Astrocyte (in vitro differentiated cells and primary cell): ENCODE data around the gene ATG101. TPM values are rescaled to one million over a fixed set of nuclear protein-coding genes. Genes with fewer than 3 reads are reported as not detected.

Source experiments
- DNase-seq: peaks from one replicate; pipeline ENCODE4 v3.0.0-alpha.2; 2010; ENCODE audit warnings: low read depth
- FAIRE-seq: peaks from 2 replicates; lab custom pipeline; 2011; peaks lifted over from hg19 to GRCh38; lab: Jason Lieb, UNC
- H2AFZ ChIP-seq: 2 replicates; pipeline ENCODE4 v1.6.0; 2012; ENCODE audit warnings: low read depth, low read length, inconsistent platforms
- H3K27ac ChIP-seq: 2 replicates; pipeline ENCODE4 v1.5.1; 2011; ENCODE audit warnings: low read depth, low read length, inconsistent platforms
- H3K27me3 ChIP-seq: 2 replicates; pipeline ENCODE4 v1.6.0; 2011; ENCODE audit warnings: low read length, inconsistent platforms; ENCODE audit not compliant: insufficient read depth
- H3K36me3 ChIP-seq: 2 replicates; pipeline ENCODE4 v1.5.1; 2011; ENCODE audit warnings: low read length, inconsistent platforms; ENCODE audit not compliant: insufficient read depth
- H3K4me1 ChIP-seq: 2 replicates; pipeline ENCODE4 v1.5.1; 2011; ENCODE audit warnings: low read length, inconsistent platforms; ENCODE audit not compliant: insufficient read depth
- H3K4me2 ChIP-seq: 2 replicates; pipeline ENCODE4 v1.6.0; 2012; ENCODE audit warnings: low read length, inconsistent platforms
- H3K4me3 ChIP-seq: 2 replicates; pipeline ENCODE4 v1.5.1; 2011; ENCODE audit warnings: low read depth, mild to moderate bottlenecking, low read length, inconsistent platforms; ENCODE audit not compliant: insufficient read depth
- H3K79me2 ChIP-seq: 2 replicates; pipeline ENCODE4 v1.6.0; 2012; ENCODE audit warnings: mild to moderate bottlenecking, low read length, inconsistent platforms; ENCODE audit not compliant: insufficient read depth
- H3K9ac ChIP-seq: 2 replicates; pipeline ENCODE4 v1.6.0; 2012; ENCODE audit warnings: mild to moderate bottlenecking, low read length, inconsistent platforms
- H3K9me3 ChIP-seq: 2 replicates; pipeline ENCODE4 v1.5.1; 2012; ENCODE audit warnings: low read depth, mild to moderate bottlenecking, low read length, inconsistent platforms; ENCODE audit not compliant: insufficient read depth
- H4K20me1 ChIP-seq: 2 replicates; pipeline ENCODE4 v1.6.0; 2012; ENCODE audit warnings: low read length, inconsistent platforms; ENCODE audit not compliant: insufficient read depth
- H3K27ac Mint-ChIP-seq: one replicate; pipeline ENCODE4 v1.8.0; 2021; ENCODE audit warnings: mild to moderate bottlenecking, mixed read lengths; ENCODE audit not compliant: unreplicated experiment
- H3K27me3 Mint-ChIP-seq: one replicate; pipeline ENCODE4 v1.8.0; 2021; ENCODE audit warnings: low read depth, mixed read lengths; ENCODE audit not compliant: unreplicated experiment
- H3K36me3 Mint-ChIP-seq: one replicate; pipeline ENCODE4 v1.8.0; 2021; ENCODE audit warnings: low read depth, mixed read lengths; ENCODE audit not compliant: unreplicated experiment
- H3K4me1 Mint-ChIP-seq: one replicate; pipeline ENCODE4 v1.8.0; 2021; ENCODE audit warnings: low read depth, mixed read lengths; ENCODE audit not compliant: unreplicated experiment
- H3K4me3 Mint-ChIP-seq: one replicate; pipeline ENCODE4 v1.8.0; 2021; ENCODE audit warnings: mild to moderate bottlenecking, moderate library complexity, mixed read lengths; ENCODE audit not compliant: unreplicated experiment
- H3K9me3 Mint-ChIP-seq: one replicate; pipeline ENCODE4 v1.8.0; 2021; ENCODE audit warnings: mild to moderate bottlenecking, mixed read lengths; ENCODE audit not compliant: unreplicated experiment
- CTCF ChIP-seq: IDR thresholded peaks from 2 replicates; pipeline ENCODE4 v1.5.1; 2011; ENCODE audit warnings: low read depth, mild to moderate bottlenecking, inconsistent platforms, low read length, moderate library complexity; ENCODE audit not compliant: insufficient read depth
- EZH2 ChIP-seq: IDR thresholded peaks from 2 replicates; pipeline ENCODE4 v1.6.1; 2012; ENCODE audit warnings: mild to moderate bottlenecking, low read length, inconsistent platforms; ENCODE audit not compliant: insufficient read depth
- total RNA-seq: library from RNA; stranded (reverse); gene quantifications from 2 replicates; pipeline ENCODE4 v1.2.1, GENCODE V29; 2021

Gene ATG101
- total RNA-seq, 1 donor from 2014 or later = 54.2 TPM

GRCh38 chr12:52022841-52023181 lies 47.0 kb upstream of the ATG101 start:
- H3K4me3 Mint-ChIP-seq = peak overlapping the region; percentile 37

DNA sequence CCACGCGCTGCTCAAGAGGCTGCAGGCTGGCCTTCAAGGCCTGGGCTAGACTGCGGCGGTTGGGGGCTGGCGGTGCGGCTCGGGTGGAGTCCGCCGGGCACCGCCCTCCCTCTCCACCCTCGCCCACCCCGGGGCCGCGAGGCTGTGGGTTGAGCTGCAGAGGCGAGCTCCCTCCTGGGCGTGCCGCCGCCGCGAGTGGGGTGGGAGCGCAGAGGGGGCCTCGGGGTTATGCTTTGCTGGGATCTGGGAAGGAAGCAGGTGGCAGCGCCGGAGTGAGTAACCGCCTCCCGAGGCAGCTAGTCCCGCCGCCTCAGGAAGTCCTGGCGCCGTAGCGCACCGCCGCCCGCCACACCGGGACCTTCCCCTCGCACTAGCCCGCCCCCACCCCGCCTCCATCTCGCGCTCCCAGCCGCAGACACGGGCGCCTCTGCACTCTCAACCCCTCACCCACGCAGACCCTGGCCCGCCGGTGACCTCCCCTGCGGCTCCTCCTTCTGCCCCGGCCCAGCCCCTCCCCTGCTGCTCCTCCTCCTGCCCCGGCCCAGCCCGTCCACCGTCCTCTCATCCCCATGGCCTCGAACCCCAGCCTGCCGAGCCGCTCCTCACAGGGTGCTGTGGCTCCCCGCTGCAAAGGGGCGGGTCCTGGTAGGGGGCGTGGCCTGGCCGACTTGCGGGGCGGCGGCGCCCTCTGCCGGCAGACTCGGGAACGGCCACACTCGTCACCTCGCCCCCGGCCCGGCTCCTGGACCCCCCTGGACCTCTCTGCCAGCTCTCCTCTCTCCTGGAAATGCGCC lies 46.4 kb upstream of the ATG101 start:
- H3K4me1 ChIP-seq = peaks cover 19% of the 10 kb centered on the region
- no peaks in the 10 kb centered on the region for H4K20me1 ChIP-seq
- H3K79me2 ChIP-seq = no peaks in the 10 kb centered on the region
- peak overlapping the region; percentile 81 for H2AFZ ChIP-seq
- H3K4me3 Mint-ChIP-seq = peak overlapping the region; percentile 78
- H3K27ac ChIP-seq = no peak overlapping the region
- DNase-seq (peak; percentile 25), FAIRE-seq (no peak)
- H3K36me3 Mint-ChIP-seq = no peaks in the 10 kb centered on the region
- H3K27me3 Mint-ChIP-seq = peaks cover 3% of the 10 kb centered on the region
- no peaks in the 10 kb centered on the region for H3K9me3 ChIP-seq
- peaks cover 19% of the 10 kb centered on the region for H3K4me1 Mint-ChIP-seq
- no peaks in the 10 kb centered on the region for H3K9me3 Mint-ChIP-seq
- H3K27me3 ChIP-seq = no peaks in the 10 kb centered on the region
- peak overlapping the region; percentile 54 for H3K9ac ChIP-seq
- no peak overlapping the region for H3K27ac Mint-ChIP-seq
- H3K36me3 ChIP-seq = no peaks in the 10 kb centered on the region
- TF ChIP-seq EZH2 (peak; percentile 59), CTCF (peak; percentile 46)
- H3K4me2 ChIP-seq = peak overlapping the region; percentile 89
- H3K4me3 ChIP-seq = peak overlapping the region; percentile 42

More at GRCh38 chr12:52022841-52023181, 47.0 kb upstream of the ATG101 start:
- Mint-ChIP-seq H3K4me1 (peaks cover 19% of the 10 kb centered on the region), H3K9me3 (no peaks in the 10 kb centered on the region), H3K27ac (no peak overlapping the region), H3K27me3 (peaks cover 5% of the 10 kb centered on the region), H3K36me3 (no peaks in the 10 kb centered on the region)
- FAIRE-seq (no peak), DNase-seq (no peak)
- no peak for TF ChIP-seq CTCF
- TF ChIP-seq EZH2 = no peak
- Histone ChIP-seq H3K4me3 (peak overlapping the region; percentile 42), H3K9me3 (no peaks in the 10 kb centered on the region), H3K27me3 (no peaks in the 10 kb centered on the region), H3K36me3 (no peaks in the 10 kb centered on the region), H3K79me2 (no peaks in the 10 kb centered on the region), H2AFZ (peak overlapping the region; percentile 81), H4K20me1 (no peaks in the 10 kb centered on the region), H3K9ac (peak overlapping the region; percentile 54), H3K27ac (no peak overlapping the region), H3K4me1 (peaks cover 19% of the 10 kb centered on the region), H3K4me2 (peak overlapping the region; percentile 89)
